ENCODE measurements around the gene PSTK.

Gene PSTK

DNA sequence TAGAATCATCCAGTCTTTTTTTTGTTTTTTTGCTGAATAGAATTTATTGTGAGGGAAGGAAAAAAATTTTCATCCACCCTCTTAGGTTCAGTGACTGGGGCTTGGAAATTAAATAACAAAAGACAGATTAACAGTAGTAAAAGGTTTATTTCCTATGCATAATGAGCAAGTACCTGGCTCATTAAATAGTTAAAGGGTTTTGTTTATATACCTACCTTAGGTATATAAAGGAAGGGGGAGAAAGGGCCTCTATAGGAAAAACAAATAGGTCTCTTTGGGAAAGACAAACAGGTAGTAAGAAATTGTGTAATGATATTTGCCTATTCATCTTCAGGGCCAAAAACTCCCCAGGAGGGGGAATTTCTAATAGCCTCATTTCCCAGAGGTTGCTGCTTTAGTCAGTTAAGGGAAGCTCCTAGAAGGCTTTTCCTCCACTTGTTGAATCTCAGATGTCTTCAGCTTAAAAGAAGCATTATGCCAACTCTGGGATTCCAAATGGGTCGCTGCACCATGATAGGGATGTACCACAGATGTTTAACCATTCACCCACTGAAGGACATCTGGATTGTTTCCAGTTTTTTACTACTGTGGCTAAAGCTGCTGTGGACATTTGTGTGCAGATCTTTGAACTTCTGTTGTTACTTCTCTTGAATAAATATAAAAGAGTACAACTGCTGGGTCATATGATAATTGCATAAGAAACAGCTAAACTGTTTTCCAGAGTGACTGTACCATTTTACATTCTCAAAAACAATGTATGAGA is 39.9 kb downstream of the PSTK start:
- no peak for TF ChIP-seq CTCF (IDR thresholded peaks at IDR 0.05; ENCODE audit: low read depth, low read length)
- H3K4me3 ChIP-seq (ENCODE audit: low read depth, low read length): no peak overlapping the region

DNA sequence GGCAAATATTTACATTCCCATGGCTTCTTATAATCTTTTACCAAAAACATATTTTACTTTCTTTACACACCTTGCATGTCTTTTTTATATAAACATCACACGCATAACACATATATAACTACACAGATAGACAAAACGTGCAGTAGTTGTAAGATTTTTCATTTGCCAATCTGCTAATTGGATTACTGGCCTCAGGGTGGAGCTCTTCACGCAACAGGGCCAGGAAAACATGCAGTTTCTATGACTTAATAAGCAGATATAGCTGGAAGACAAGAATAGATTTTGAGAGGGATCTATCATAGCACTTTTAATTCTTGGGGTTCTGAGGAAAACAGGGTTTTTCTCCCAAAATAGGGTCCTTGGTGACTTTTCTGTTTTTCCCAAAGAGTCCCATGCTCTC is 41.3 kb downstream of the PSTK start:
- no peak; the same call in 1 of the 2 replicates for TF ChIP-seq CTCF (IDR thresholded peaks at IDR 0.05; ENCODE audit: low read depth, low read length)
- H3K4me3 ChIP-seq (ENCODE audit: low read depth, low read length): no peak overlapping the region

GRCh38 chr10:123024540-123024939 is 44.3 kb downstream of the PSTK start:
- TF ChIP-seq CTCF (IDR thresholded peaks at IDR 0.05; ENCODE audit: low read depth, low read length): no peak
- H3K4me3 ChIP-seq (ENCODE audit: low read depth, low read length): no peak overlapping the region

- no peak overlapping the region for H3K4me3 ChIP-seq (ENCODE audit: low read depth, low read length)
- TF ChIP-seq CTCF (IDR thresholded peaks at IDR 0.05; ENCODE audit: low read depth, low read length): no peak
These were observed 46.1 kb downstream of the PSTK start for GRCh38 chr10:123026302-123026701.

- no peak overlapping the region for H3K4me3 ChIP-seq (ENCODE audit: low read depth, low read length)
- no peak for TF ChIP-seq CTCF (IDR thresholded peaks at IDR 0.05; ENCODE audit: low read depth, low read length)
These were observed 47.7 kb downstream of the PSTK start for GRCh38 chr10:123027861-123028260.

- no peak overlapping the region for H3K4me3 ChIP-seq (ENCODE audit: low read depth, low read length)
- TF ChIP-seq CTCF (IDR thresholded peaks at IDR 0.05; ENCODE audit: low read depth, low read length): no peak
These were observed 50.9 kb downstream of the PSTK start for GRCh38 chr10:123031124-123031523.

GRCh38 chr10:123034332-123034731 is 54.1 kb downstream of the PSTK start:
- no peak for TF ChIP-seq CTCF (IDR thresholded peaks at IDR 0.05; ENCODE audit: low read depth, low read length)
- no peak overlapping the region for H3K4me3 ChIP-seq (ENCODE audit: low read depth, low read length)

Data from WI38 (cell line).